Kidney (tissue), 14 donors: ENCODE data around the gene COX10. TPM values are rescaled to one million over a fixed set of nuclear protein-coding genes. Genes with fewer than 3 reads are reported as not detected.

Experiments
- DNase-seq, 5 donors: peaks; one replicate each; pipeline ENCODE4 v3.0.0-alpha.2; 2013 to 2020
- FAIRE-seq: peaks from 2 replicates; lab custom pipeline; 2012; peaks lifted over from hg19 to GRCh38; lab: Jason Lieb, UNC
- H3K27ac ChIP-seq, 2 donors: one replicate each; pipeline ENCODE4 v1.7.0; 2013; ENCODE audit warnings: low read depth in 2 of 2, low read length in 2 of 2, inconsistent platforms in 1 of 2
- H3K27me3 ChIP-seq: one replicate; pipeline ENCODE4 v1.7.1; 2013; ENCODE audit warnings: low read length, inconsistent platforms; ENCODE audit not compliant: control insufficient read depth, insufficient read depth
- H3K36me3 ChIP-seq, 3 donors: one replicate each; pipeline versions ENCODE4 v1.7.0 to v1.7.1; 2013; ENCODE audit warnings: low read length in 3 of 3, control low read depth in 1 of 3, inconsistent platforms in 1 of 3; ENCODE audit not compliant: insufficient read depth in 3 of 3, control insufficient read depth in 2 of 3
- H3K4me1 ChIP-seq, 3 donors: one replicate each; pipeline versions ENCODE4 v1.7.0 to v1.7.1; 2013; ENCODE audit warnings: low read length in 3 of 3, inconsistent platforms in 1 of 3, low read depth in 1 of 3; ENCODE audit not compliant: control insufficient read depth in 2 of 3, insufficient read depth in 2 of 3
- H3K4me3 ChIP-seq, 3 donors: one replicate each; pipeline versions ENCODE4 v1.7.0 to v1.8.1; 2013; ENCODE audit warnings: low read length in 3 of 3, control low read depth in 1 of 3, inconsistent platforms in 1 of 3
- H3K9ac ChIP-seq, 3 donors: one replicate each; pipeline versions ENCODE4 v1.7.0 to v1.7.1; 2013; ENCODE audit warnings: low read length in 3 of 3, control low read depth in 1 of 3, inconsistent platforms in 1 of 3
- H3K9me3 ChIP-seq, 3 donors: one replicate each; pipeline versions ENCODE4 v1.7.0 to v1.7.1; 2013; ENCODE audit warnings: low read length in 3 of 3, control low read depth in 1 of 3, inconsistent platforms in 1 of 3; ENCODE audit not compliant: control insufficient read depth in 2 of 3, insufficient read depth in 1 of 3
- intact Hi-C: fragments of 100-400 bp; cut with DNase I; formaldehyde crosslinking; loops from one replicate; pipeline ENCODE4 v1.11.1; 2022
- polyA plus RNA-seq: library from polyadenylated mRNA; stranded (reverse); fragments of 350-450 nt; fragmentation: Illumina TruSeq; extraction: RNeasy Lipid Tissue Mini Kit (QIAGEN cat#74804); gene quantifications from one replicate; pipeline ENCODE4 v1.2.3, GENCODE V29; 2014; ENCODE audit warnings: low read depth, low replicate concordance; ENCODE audit not compliant: insufficient read depth
- total RNA-seq: library from RNA; stranded (reverse); fragmentation: NEBNext Ultra II Directional; extraction: Animal tissue kit (Norgen Biotek cat#: 25700); gene quantifications from one replicate; pipeline ENCODE4 v1.2.1, GENCODE V29; 2021
- TF ChIP-seq, protein P1 (sequence below): IDR thresholded peaks from 3 replicates; pipeline ENCODE4 v1.5.1; 2012; ENCODE audit warnings: mild to moderate bottlenecking, moderate library complexity, borderline replicate concordance; ENCODE audit not compliant: insufficient read depth; ENCODE audit errors: extremely low read depth
- donor health status: control.
- donor health status: control.
- donor health status: control.
- donor health status: control.
- donor health status: control.
- donor health status: DM: yes; HTN: yes; CAD: no.
- donor health status: Normal renal cell carcinoma (clear cell type).

The COX10 gene
- total and polyA plus RNA-seq, 2 donors from 2014 or later, result 14.2 to 18.0 TPM

DNA sequence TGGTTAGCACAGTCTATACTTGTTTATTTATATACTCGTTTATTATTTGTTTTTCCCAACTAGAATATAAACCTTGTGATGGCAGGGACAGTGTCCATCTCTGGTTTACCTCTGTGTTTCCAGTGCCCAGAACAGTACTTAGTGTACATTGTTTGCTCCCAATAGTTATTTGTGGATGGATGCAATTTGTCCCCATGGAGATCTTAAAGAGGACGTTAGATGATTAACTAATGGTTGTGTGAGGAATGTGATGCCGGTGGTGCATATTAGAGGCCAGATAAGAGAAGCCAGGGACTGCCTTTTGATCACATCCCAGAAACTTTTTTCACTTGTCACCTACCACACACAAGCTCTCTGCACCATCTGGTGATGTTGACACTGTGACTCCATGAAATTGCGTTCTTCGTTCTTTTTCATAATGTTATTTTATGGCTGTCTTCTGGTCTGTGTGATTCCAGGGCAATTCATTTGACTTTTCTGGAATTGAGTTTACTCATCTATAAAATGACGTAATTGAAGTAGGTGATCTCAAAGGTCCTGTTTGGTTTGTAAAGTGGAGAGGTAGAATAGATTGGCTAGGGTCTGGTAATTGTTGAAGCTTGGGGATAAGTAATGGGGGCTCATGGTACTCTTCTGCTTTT lies 1.2 kb downstream of the COX10 start:
- TF ChIP-seq, protein P1, sequence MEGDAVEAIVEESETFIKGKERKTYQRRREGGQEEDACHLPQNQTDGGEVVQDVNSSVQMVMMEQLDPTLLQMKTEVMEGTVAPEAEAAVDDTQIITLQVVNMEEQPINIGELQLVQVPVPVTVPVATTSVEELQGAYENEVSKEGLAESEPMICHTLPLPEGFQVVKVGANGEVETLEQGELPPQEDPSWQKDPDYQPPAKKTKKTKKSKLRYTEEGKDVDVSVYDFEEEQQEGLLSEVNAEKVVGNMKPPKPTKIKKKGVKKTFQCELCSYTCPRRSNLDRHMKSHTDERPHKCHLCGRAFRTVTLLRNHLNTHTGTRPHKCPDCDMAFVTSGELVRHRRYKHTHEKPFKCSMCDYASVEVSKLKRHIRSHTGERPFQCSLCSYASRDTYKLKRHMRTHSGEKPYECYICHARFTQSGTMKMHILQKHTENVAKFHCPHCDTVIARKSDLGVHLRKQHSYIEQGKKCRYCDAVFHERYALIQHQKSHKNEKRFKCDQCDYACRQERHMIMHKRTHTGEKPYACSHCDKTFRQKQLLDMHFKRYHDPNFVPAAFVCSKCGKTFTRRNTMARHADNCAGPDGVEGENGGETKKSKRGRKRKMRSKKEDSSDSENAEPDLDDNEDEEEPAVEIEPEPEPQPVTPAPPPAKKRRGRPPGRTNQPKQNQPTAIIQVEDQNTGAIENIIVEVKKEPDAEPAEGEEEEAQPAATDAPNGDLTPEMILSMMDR, result no peak
- peaks cover 0 to 11% (median 7%) of the 10 kb centered on the region in 3 donors for H3K4me1 ChIP-seq
- H3K4me3 ChIP-seq, result peak overlapping the region; percentile 71 to 99 (median 99)
- peak overlapping the region in 1 of 3 donors; percentile 94 for H3K9ac ChIP-seq
- peaks cover 0 to 2% (median 0%) of the 10 kb centered on the region in 3 donors for H3K36me3 ChIP-seq
- H3K9me3 ChIP-seq, result no peaks in the 10 kb centered on the region
- no peaks in the 10 kb centered on the region for H3K27me3 ChIP-seq
- DNase-seq, result no peak
- no peak overlapping the region for H3K27ac ChIP-seq
- intact Hi-C loops, result no loop called here
- FAIRE-seq, result no peak

DNA sequence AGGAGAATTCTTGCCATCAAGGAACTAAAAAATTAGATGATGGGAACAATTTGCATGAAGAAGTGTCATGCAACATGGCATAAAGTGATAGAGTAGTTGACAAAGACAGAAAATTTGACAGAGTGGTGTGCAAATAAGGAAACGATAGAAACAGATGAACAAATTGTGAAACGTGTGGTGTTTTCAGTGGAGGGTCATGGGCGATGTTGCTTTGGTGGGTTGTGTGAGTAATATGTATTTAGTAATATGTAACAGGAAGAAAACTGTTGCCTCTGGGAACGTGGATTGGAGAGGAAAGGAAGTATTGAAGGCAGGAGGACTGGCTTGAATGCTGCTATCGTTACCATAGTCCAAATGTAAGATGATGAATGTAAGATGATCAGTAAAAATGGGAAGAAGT lies 3.6 kb downstream of the COX10 start:
- H3K9ac ChIP-seq, result no peak overlapping the region
- H3K27me3 ChIP-seq, result no peaks in the 10 kb centered on the region
- DNase-seq (no peak), FAIRE-seq (no peak)
- TF ChIP-seq, protein P1, result no peak
- no peak overlapping the region for H3K4me3 ChIP-seq
- H3K9me3 ChIP-seq, result no peaks in the 10 kb centered on the region
- peaks cover 2 to 13% (median 2%) of the 10 kb centered on the region in 3 donors for H3K36me3 ChIP-seq
- H3K4me1 ChIP-seq, result peaks cover 0 to 11% (median 7%) of the 10 kb centered on the region in 3 donors
- H3K27ac ChIP-seq, result no peak overlapping the region
- intact Hi-C loops, result no loop called here

DNA sequence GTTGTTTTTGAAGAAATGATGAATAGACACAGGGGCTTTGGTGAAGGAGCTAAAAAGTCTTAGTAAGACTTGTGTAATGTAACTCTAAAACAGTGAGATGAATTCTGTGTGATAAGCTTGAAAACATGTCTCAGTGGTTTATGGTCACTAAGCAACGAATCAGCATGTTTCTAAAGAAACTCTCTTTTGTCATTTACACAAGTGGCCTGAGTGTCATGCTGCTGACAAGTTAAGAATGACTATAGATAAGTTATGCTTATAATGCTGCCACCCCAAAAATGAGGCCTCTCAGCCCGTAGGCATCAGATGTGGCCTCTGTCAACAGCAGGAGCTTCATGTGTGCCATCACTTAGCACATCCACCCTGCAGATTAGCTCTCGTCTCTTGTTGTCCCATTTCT lies 8.7 kb downstream of the COX10 start:
- TF ChIP-seq, protein P1, result no peak
- Histone ChIP-seq H3K9me3 (no peaks in the 10 kb centered on the region), H3K27me3 (no peaks in the 10 kb centered on the region), H3K4me3 (no peak overlapping the region), H3K4me1 (no peaks in the 10 kb centered on the region), H3K36me3 (peaks cover 2 to 21% (median 2%) of the 10 kb centered on the region in 3 donors), H3K9ac (no peak overlapping the region), H3K27ac (no peak overlapping the region)
- no peak for FAIRE-seq
- intact Hi-C loops, result no loop called here
- DNase-seq, result no peak

DNA sequence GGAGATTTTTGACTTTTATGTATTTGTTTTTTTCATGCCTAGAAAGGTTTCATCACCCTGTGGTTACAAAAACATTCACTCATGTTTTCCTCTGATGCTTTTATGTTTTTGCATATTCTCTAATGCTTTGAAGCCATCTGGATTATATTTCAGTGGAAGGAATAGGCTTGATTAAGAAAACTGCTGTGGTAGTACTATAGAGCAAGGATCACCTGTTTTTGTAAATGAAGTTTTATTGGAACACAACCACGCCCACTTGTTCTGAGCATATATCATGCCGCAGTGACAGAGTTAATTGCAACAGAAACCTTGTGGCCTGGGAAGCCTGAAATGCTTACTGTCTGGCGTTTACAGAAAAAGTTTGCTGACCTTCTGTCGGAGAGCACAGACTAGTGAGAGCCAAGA lies 11.5 kb downstream of the COX10 start:
- Histone ChIP-seq H3K4me3 (no peak overlapping the region), H3K9ac (no peak overlapping the region), H3K4me1 (no peaks in the 10 kb centered on the region), H3K9me3 (no peaks in the 10 kb centered on the region), H3K36me3 (peaks cover 0 to 21% (median 2%) of the 10 kb centered on the region in 3 donors), H3K27ac (no peak overlapping the region), H3K27me3 (no peaks in the 10 kb centered on the region)
- intact Hi-C loops, result no loop called here
- no peak for FAIRE-seq
- TF ChIP-seq, protein P1, result no peak
- no peak for DNase-seq
